Calu3 (cell line): ENCODE data around the gene CAPN14. TPM values are rescaled to one million over a fixed set of nuclear protein-coding genes. Genes with fewer than 3 reads are reported as not detected.

Experiments
- BruUV-seq: library from RNA; stranded (reverse); fragments of 400-500 nt; replicated peaks from 2 replicates; lab custom pipeline; 2021; lab: Mats Ljungman, UMichigan
- CTCF ChIA-PET: fragments of 300-600 bp; sonication (Branson Sonifier 250); formaldehyde crosslinking; loops from one replicate; lab custom pipeline; 2022; ENCODE audit warnings: antibody characterized with exemption; lab: Charles Lee
- DNase-seq: peaks from one replicate; pipeline ENCODE4 v3.0.0; 2022
- H3K27ac Mint-ChIP-seq: one replicate; pipeline ENCODE4 v1.8.0; 2022; ENCODE audit warnings: mixed read lengths; ENCODE audit not compliant: unreplicated experiment
- H3K27me3 Mint-ChIP-seq: one replicate; pipeline ENCODE4 v1.8.0; 2022; ENCODE audit warnings: mixed read lengths; ENCODE audit not compliant: unreplicated experiment
- H3K36me3 Mint-ChIP-seq: one replicate; pipeline ENCODE4 v1.8.0; 2022; ENCODE audit warnings: mild to moderate bottlenecking, moderate library complexity, mixed read lengths; ENCODE audit not compliant: insufficient read depth, unreplicated experiment
- H3K4me1 Mint-ChIP-seq: one replicate; pipeline ENCODE4 v1.8.0; 2022; ENCODE audit warnings: mild to moderate bottlenecking, low read depth, mixed read lengths; ENCODE audit not compliant: unreplicated experiment
- H3K4me3 Mint-ChIP-seq: one replicate; pipeline ENCODE4 v1.8.0; 2022; ENCODE audit warnings: mild to moderate bottlenecking, low read depth, moderate library complexity, mixed read lengths; ENCODE audit not compliant: unreplicated experiment
- H3K9me3 Mint-ChIP-seq: one replicate; pipeline ENCODE4 v1.8.0; 2022; ENCODE audit warnings: low read depth, mixed read lengths; ENCODE audit not compliant: unreplicated experiment
- CTCF ChIP-seq: fragments of 200-600 bp; IDR thresholded peaks from one replicate; pipeline ENCODE4 v1.8.0; 2022; ENCODE audit warnings: antibody characterized with exemption; ENCODE audit not compliant: unreplicated experiment
- intact Hi-C: fragments of 100-400 bp; cut with micrococcal nuclease; formaldehyde crosslinking; loops from one replicate; pipeline ENCODE4 v1.10.0; 2022; ENCODE audit not compliant: unreplicated experiment
- total RNA-seq: library from RNA; stranded (reverse); gene quantifications from 2 replicates; pipeline ENCODE4 v1.2.3, GENCODE V29; 2022

The CAPN14 gene
- total RNA-seq, 1 experiment from 2014 or later = 0.35 TPM

DNA sequence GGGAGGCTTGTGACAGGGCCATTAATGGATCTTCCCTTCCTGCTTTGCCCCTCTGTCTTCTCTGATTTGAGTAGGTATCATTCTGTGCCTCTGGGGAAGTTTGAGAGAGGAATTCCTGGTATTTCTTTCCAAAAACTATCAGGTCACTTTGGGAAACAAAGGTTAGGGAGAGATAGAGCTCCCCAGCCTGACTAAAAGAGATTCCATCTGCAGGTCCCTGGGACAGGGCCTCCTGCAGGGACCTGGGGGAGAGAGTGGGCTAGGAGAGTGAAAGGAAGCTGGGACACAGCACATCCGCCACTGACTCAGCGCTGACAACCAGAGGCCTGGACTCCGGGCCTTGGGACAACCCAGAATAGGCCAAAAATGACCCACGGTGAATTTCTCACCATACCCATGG lies 85.4 kb downstream of the CAPN14 start:
- Mint-ChIP-seq H3K27me3 (no peaks in the 10 kb centered on the region), H3K4me1 (peaks cover 93% of the 10 kb centered on the region), H3K36me3 (peaks cover 10% of the 10 kb centered on the region), H3K9me3 (no peaks in the 10 kb centered on the region), H3K27ac (peak overlapping the region; percentile 72), H3K4me3 (peak overlapping the region; percentile 61)
- DNase-seq = no peak
- CTCF ChIA-PET = interaction anchor here (0.6 kb wide), 1 partner anchor 464 kb away, joined by 4 read pairs; no protein-coding TSS in a partner anchor
- intact Hi-C loops = loop anchor here (2.0 to 10.0 kb wide), 2 partner anchors 49 to 127 kb away; no protein-coding TSS in a partner anchor
- no peak for TF ChIP-seq CTCF
- no TSS peak for BruUV-seq

DNA sequence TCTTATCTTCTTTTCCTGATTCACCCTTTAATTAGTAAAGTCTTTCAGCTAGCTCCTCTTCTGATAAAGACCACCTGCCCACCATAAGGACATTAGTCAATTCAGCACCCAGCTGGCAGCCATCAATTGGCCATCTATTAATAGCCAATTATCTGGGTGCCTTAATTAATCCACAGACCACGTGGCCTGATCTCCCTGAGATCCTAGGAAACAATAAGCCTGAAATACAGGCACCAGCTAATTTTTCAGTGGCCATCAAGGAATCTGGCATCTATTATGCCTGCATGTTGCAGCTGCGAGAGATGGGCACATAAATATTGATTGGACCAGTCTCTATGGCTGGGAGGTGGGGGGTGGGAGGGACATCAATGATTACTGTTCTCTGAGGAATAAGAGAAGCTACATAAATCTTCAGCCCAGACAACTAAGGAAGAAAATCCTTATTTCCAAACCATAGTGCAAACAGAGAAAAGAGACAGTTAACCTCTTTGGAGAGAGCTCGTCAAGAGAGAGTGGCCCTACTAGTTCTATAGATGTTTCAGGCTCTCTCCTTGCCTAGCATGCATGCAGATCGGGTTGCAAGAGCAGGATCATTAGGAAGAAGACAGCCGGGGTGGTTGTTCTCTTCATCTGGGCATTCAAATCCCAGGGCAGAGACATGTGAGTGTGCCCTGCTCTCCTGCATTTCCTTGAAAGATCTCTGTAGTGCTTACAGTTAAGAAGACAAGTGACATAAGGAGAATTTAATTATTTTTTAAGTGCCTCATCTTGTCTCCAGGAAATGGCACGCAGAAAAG lies 87.7 kb downstream of the CAPN14 start:
- DNase-seq = no peak
- no peaks in the 10 kb centered on the region for H3K9me3 Mint-ChIP-seq
- intact Hi-C loops = loop anchor here (10.0 kb wide), 1 partner anchor 125 kb away; no protein-coding TSS in a partner anchor
- peaks cover 6% of the 10 kb centered on the region for H3K36me3 Mint-ChIP-seq
- H3K4me1 Mint-ChIP-seq = peaks cover 86% of the 10 kb centered on the region
- CTCF ChIA-PET = interaction anchor here (1.5 kb wide), 1 partner anchor 8 kb away, joined by 4 read pairs; the partner anchor contains the start of gene GALNT14
- H3K27me3 Mint-ChIP-seq = no peaks in the 10 kb centered on the region
- no peak overlapping the region for H3K4me3 Mint-ChIP-seq
- BruUV-seq = no TSS peak
- TF ChIP-seq CTCF = no peak
- H3K27ac Mint-ChIP-seq = no peak overlapping the region

- CTCF ChIA-PET = no interaction called here
- Mint-ChIP-seq H3K9me3 (no peaks in the 10 kb centered on the region), H3K36me3 (peaks cover 4% of the 10 kb centered on the region), H3K27me3 (no peaks in the 10 kb centered on the region), H3K4me3 (no peak overlapping the region), H3K4me1 (peaks cover 69% of the 10 kb centered on the region), H3K27ac (no peak overlapping the region)
- BruUV-seq = no TSS peak
- intact Hi-C loops = no loop called here
- DNase-seq = no peak
- no peak for TF ChIP-seq CTCF
Measured at GRCh38 chr2:31127931-31128330, 89.4 kb downstream of the CAPN14 start.

- intact Hi-C loops = no loop called here
- peak overlapping the region; percentile 88 for H3K27ac Mint-ChIP-seq
- CTCF ChIA-PET = interaction anchor here (0.5 to 1.4 kb wide), 2 partner anchors 12 to 376 kb away, joined by 3 to 6 read pairs; partner anchors contain the start of gene GALNT14
- H3K27me3 Mint-ChIP-seq = no peaks in the 10 kb centered on the region
- no peak for DNase-seq
- no TSS peak for BruUV-seq
- peaks cover 51% of the 10 kb centered on the region for H3K4me1 Mint-ChIP-seq
- H3K9me3 Mint-ChIP-seq = no peaks in the 10 kb centered on the region
- no peaks in the 10 kb centered on the region for H3K36me3 Mint-ChIP-seq
- TF ChIP-seq CTCF = no peak
- peak overlapping the region; percentile 40 for H3K4me3 Mint-ChIP-seq
Measured at GRCh38 chr2:31125918-31126695, 91.2 kb downstream of the CAPN14 start.
